DMS114 treated with DMSO at 0.1 percent for 48 hours (cell line): ENCODE measurements around the gene FRMD4B.

Experiments
- DNase-seq: peaks from one replicate; lab custom pipeline; 2025; ENCODE audit not compliant: unreplicated experiment; lab: John Stamatoyannopoulos, UW

The FRMD4B gene

GRCh38 chr3:69406163-69406562, 20.3 kb upstream of the FRMD4B start:
- no peak for DNase-seq

- no peak for DNase-seq
Measured at GRCh38 chr3:69405067-69405466, 19.2 kb upstream of the FRMD4B start.

GRCh38 chr3:69403454-69403853, 17.6 kb upstream of the FRMD4B start:
- no peak for DNase-seq

- no peak for DNase-seq
Measured at GRCh38 chr3:69400683-69401082, 14.8 kb upstream of the FRMD4B start.

GRCh38 chr3:69392850-69393249, 7.0 kb upstream of the FRMD4B start:
- no peak for DNase-seq

GRCh38 chr3:69392415-69392814, 6.5 kb upstream of the FRMD4B start:
- no peak for DNase-seq

GRCh38 chr3:69391554-69391953, 5.7 kb upstream of the FRMD4B start:
- no peak for DNase-seq

- no peak for DNase-seq
Measured at GRCh38 chr3:69390771-69391170, 4.9 kb upstream of the FRMD4B start.

GRCh38 chr3:69389520-69390248, 3.8 kb upstream of the FRMD4B start:
- DNase-seq: no peak

GRCh38 chr3:69388241-69388640, 2.4 kb upstream of the FRMD4B start:
- DNase-seq: no peak

GRCh38 chr3:69386556-69387385, 883 bp upstream of the FRMD4B start:
- no peak for DNase-seq

GRCh38 chr3:69385123-69385722, 665 bp downstream of the FRMD4B start:
- no peak for DNase-seq

- no peak for DNase-seq
Measured at GRCh38 chr3:69384326-69384725, 1.6 kb downstream of the FRMD4B start.

GRCh38 chr3:69379661-69380060, 6.2 kb downstream of the FRMD4B start:
- no peak for DNase-seq

GRCh38 chr3:69378112-69378802, 7.6 kb downstream of the FRMD4B start:
- no peak for DNase-seq

- no peak for DNase-seq
Measured at GRCh38 chr3:69377262-69377661, 8.6 kb downstream of the FRMD4B start.

GRCh38 chr3:69376731-69377130, 9.2 kb downstream of the FRMD4B start:
- no peak for DNase-seq

- no peak for DNase-seq
Measured at GRCh38 chr3:69371816-69372215, 14.1 kb downstream of the FRMD4B start.

GRCh38 chr3:69370901-69371301, 15.0 kb downstream of the FRMD4B start:
- DNase-seq: no peak

- DNase-seq: no peak
Measured at GRCh38 chr3:69370156-69370883, 15.6 kb downstream of the FRMD4B start.
